GM10266 (cell line): ENCODE measurements around the gene TTC23.
A peak's percentile ranks its signal among the peaks of the same experiment; 100 is the strongest.
"Not testable (repeated sequence)": the region's sequence is repeated elsewhere in the genome, so short reads cannot be mapped to it uniquely, and the experiment has no call there.

Source experiments
- DNase-seq: peaks from one replicate; pipeline ENCODE4 v3.0.0; 2012; ENCODE audit errors: extremely low spot score
- TF ChIP-seq, protein P1 (sequence below): IDR thresholded peaks from 2 replicates; pipeline ENCODE4 v1.5.1; 2012; ENCODE audit warnings: mild to moderate bottlenecking, low read depth; ENCODE audit not compliant: control insufficient read depth, insufficient read depth; ENCODE audit errors: missing control alignments

The TTC23 gene

DNA sequence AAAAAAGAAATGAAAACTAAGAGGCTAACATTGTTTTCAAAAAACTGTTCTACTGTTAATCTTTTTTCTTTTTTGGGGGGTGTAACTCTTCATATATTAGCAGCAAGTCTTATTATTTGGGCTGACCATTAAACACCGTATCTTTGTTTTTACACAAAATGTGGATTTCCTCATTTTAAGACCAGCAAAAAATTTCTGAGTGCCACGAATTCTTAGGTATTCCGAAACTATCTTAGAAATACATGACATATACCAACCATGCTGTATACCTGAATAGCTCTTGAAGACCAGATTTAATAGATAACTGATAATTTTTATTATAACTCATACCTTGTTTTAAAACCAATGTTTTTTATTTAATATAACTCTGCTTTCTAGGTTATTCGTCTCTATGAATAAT, 620 bp upstream of the TTC23 start:
- TF ChIP-seq, protein P1, sequence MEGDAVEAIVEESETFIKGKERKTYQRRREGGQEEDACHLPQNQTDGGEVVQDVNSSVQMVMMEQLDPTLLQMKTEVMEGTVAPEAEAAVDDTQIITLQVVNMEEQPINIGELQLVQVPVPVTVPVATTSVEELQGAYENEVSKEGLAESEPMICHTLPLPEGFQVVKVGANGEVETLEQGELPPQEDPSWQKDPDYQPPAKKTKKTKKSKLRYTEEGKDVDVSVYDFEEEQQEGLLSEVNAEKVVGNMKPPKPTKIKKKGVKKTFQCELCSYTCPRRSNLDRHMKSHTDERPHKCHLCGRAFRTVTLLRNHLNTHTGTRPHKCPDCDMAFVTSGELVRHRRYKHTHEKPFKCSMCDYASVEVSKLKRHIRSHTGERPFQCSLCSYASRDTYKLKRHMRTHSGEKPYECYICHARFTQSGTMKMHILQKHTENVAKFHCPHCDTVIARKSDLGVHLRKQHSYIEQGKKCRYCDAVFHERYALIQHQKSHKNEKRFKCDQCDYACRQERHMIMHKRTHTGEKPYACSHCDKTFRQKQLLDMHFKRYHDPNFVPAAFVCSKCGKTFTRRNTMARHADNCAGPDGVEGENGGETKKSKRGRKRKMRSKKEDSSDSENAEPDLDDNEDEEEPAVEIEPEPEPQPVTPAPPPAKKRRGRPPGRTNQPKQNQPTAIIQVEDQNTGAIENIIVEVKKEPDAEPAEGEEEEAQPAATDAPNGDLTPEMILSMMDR: no peak
- no peak for DNase-seq

DNA sequence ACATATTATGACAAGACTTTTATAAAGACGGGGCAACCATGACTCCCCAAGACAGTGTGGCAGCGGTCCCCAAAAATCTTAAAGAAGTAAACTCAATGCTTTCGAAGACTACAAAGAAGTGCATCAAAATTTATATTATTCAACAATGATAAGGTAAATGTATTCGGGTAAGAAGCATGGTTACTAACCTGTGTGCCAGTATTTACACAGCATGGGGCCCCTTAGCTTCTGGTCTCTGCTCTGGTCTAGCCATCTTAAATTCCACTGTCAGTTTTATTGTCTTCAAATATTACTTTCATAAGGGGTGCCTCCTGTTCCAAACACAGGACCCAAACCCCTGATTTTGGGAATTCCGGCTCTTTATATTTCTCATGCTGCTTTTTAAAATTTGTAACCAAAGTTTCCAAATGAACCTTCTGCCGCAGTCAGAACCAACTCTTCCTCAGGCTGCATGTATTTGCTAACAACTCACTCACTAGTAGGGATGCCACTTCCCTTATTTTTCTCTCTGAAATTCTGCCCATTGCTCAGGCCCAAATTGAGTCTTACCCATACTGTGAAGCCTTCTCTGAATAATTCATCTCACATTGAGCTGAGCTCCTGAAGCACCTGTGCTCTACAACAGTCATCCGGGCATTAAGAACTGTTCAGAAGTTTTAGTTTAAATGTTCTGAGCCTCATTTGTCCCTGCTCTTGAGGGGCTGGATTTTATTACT, 1.2 kb downstream of the TTC23 start:
- no peak for DNase-seq
- TF ChIP-seq, protein P1: no peak

DNA sequence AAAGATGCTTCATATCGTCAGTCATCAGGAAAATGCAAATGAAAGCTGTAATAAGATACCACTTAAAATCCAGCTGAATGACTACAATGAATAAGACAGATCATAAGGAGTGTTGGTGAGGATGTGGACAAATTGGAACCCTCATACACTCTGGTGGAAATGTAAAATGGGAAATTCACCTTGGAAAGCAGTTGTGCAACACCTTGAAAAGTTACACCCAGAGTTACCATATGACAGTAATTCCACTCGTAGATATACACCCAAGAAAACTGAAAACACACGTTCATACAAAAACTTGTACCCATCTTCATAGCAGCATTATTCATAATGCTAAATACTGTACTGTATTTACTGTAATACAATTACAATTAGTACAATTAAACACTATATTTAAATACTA, 2.3 kb downstream of the TTC23 start:
- TF ChIP-seq, protein P1: no peak
- DNase-seq: no peak

DNA sequence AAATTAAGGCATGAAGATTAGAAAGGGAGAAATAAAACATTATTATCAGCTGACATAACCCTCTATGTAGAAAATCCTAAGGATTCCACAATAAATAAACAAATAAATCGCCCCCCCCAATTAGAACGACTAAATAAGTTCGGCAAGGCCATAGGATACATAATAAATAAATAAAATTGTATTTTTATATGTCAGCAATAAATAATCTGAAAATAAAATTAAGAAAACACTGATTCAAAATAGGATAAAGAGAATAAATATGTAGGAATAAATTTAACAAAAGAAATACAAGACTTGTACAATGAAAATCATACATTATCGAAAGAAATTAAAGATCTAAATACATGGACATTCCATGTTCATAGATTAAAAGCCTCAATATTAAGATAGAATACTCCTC, 5.1 kb downstream of the TTC23 start:
- no peak for DNase-seq
- TF ChIP-seq, protein P1: no peak

DNA sequence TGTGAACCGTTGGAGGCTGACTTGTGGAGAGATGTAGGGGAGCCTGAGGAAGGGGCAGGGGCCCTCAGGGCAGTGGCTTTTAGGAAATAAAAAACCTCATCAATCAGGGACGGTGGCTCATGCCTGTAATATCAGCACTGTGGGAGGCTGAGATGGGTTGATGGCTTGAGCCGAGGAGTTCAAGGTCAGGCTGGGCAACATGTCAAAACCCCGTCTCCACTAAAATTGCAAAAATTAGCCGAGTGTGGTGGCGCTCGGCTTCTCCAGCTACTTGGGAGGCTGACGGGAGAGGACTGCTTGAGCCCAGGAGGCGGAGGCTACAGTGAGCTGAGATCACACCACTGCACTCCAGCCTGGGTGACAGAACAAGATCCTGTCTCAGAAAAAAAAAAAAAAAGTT, 7.6 kb downstream of the TTC23 start:
- no peak for DNase-seq
- TF ChIP-seq, protein P1: no peak

DNA sequence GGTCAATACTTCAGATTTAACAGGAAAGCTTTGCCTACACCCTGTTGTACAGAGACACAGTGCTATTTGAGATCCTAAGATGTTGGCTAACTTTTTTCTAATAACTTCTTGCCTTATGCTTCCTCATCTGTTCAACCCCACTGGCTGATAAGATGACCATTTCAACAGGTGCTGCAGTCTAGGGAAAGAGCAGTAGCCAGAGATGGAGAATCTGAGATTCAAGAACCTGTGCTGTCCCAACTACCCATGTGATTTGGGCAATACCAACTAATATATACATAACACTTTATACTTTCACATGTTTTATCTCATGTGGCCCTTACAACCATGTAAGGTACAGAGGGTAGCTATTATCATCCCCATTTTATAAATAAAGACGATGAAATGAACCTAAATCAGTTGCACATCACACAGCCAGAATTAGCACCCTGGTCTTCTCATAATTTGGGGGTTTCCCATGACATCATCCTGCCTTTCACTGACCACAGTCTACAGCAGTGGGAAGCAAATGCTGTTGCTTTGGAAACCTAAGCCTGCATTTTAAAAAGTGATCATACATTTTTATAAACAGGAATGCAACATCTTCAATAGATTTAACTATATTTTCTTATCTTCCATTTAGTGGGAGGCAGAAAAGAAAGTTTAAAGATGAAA, 9.7 kb downstream of the TTC23 start:
- TF ChIP-seq, protein P1: no peak
- peak; percentile 61 for DNase-seq

DNA sequence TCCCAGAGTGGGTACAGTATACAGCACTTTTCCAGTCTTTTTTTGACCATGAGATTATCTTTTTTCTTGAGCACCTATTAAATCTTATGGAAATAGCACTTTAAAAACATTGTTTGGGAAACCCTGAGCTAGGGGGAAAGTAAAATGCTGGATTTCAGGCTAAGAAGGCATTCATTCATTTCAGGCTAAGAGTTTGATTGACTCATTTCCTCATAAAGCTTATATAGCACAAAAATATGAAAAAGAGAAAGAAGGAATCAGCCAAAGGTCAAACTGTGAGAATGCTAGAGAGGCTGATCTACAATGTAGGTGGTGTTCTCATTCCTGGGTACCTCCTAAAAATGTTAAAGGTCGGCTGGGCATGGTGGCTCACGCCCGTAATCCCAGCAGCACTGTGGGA, 10.5 kb downstream of the TTC23 start:
- TF ChIP-seq, protein P1: no peak
- DNase-seq: no peak

DNA sequence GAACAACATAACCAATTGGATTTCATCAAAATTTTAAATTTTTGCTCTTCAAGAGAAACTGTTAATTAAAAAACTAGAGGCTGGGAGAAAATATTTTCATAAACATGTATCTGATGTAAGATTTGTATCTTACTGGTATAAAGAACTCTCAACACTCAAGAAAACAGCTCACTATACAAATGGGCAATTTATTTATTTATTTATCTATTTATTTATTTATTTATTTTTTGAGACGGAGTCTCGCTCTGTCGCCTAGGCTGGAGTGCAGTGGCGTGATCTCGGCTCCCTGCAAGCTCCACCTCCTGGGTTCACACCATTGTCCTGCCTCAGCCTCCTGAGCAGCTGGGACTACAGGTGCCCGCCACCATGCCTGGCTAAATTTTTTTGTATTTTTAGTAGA, 15.2 kb downstream of the TTC23 start:
- not testable (repeated sequence) for DNase-seq
